HEK293 (cell line): ENCODE results near the gene PRX.

Source experiments
- CTCF ChIA-PET: fragments of 350-600 bp; formaldehyde crosslinking; extraction: SDS; loops from one replicate; lab custom pipeline; 2021; ENCODE audit warnings: antibody characterized with exemption; lab: Yijun Ruan, JAX
- POLR2A ChIA-PET: fragments of 300-600 bp; formaldehyde crosslinking; extraction: SDS; loops from one replicate; lab custom pipeline; 2020; ENCODE audit warnings: antibody characterized with exemption, inconsistent platforms; lab: Yijun Ruan, JAX
- H3K27ac ChIP-seq: fragments of 200-500 bp; sonication (Bioruptor generic); 2 replicates; pipeline ENCODE4 v1.5.1; 2014; ENCODE audit warnings: low read depth, low read length, control low read depth, inconsistent platforms; ENCODE audit errors: extremely low read depth
- H3K36me3 ChIP-seq, 2 experiments: fragments of 200-500 bp in 1 of 2; sonication (Bioruptor generic) in 1 of 2; 1 replicate in 1 of 2; 2 replicates in 1 of 2; pipeline ENCODE4 v1.5.1; 2014 to 2017; ENCODE audit warnings: inconsistent platforms in 2 of 2, low read length in 2 of 2; ENCODE audit not compliant: control insufficient read depth in 2 of 2, insufficient read depth in 1 of 2
- H3K4me1 ChIP-seq: fragments of 200-500 bp; sonication (Bioruptor generic); 2 replicates; pipeline ENCODE4 v1.5.1; 2014; ENCODE audit warnings: mild to moderate bottlenecking, low read length, inconsistent platforms; ENCODE audit not compliant: control insufficient read depth, insufficient read depth
- H3K4me3 ChIP-seq: 2 replicates; pipeline ENCODE4 v1.5.1; 2011; ENCODE audit warnings: low read depth, mild to moderate bottlenecking, control low read depth, low read length, moderate library complexity
- H3K9me3 ChIP-seq: fragments of 200-500 bp; sonication (Bioruptor generic); 2 replicates; pipeline ENCODE4 v1.5.1; 2014; ENCODE audit warnings: low read depth, low read length, inconsistent platforms; ENCODE audit not compliant: control insufficient read depth, insufficient read depth
- AEBP2 ChIP-seq: fragments of 450-650 bp; formaldehyde crosslinking; IDR thresholded peaks from 2 replicates; pipeline ENCODE4 v1.5.1; 2016; ENCODE audit warnings: missing biosample characterization, missing genetic modification characterization, borderline replicate concordance
- HIC1 ChIP-seq: fragments of 450-650 bp; formaldehyde crosslinking; IDR thresholded peaks from 2 replicates; pipeline ENCODE4 v1.5.1; 2016; ENCODE audit warnings: missing biosample characterization, missing genetic modification characterization
- INSM2 ChIP-seq: fragments of 450-650 bp; formaldehyde crosslinking; IDR thresholded peaks from 2 replicates; pipeline ENCODE4 v1.5.1; 2016; ENCODE audit warnings: missing biosample characterization, missing genetic modification characterization
- KLF9 ChIP-seq: fragments of 450-650 bp; formaldehyde crosslinking; IDR thresholded peaks from 2 replicates; pipeline ENCODE4 v1.5.1; 2016; ENCODE audit warnings: missing biosample characterization, missing genetic modification characterization, low read depth
- MZF1 ChIP-seq: fragments of 450-650 bp; formaldehyde crosslinking; IDR thresholded peaks from 2 replicates; pipeline ENCODE4 v1.5.1; 2017; ENCODE audit warnings: missing biosample characterization, missing genetic modification characterization, borderline replicate concordance
- PRDM1 ChIP-seq: fragments of 450-650 bp; formaldehyde crosslinking; IDR thresholded peaks from 2 replicates; pipeline ENCODE4; 2016; ENCODE audit warnings: missing biosample characterization, missing genetic modification characterization
- WT1 ChIP-seq: fragments of 450-650 bp; formaldehyde crosslinking; IDR thresholded peaks from 2 replicates; pipeline ENCODE4 v1.5.1; 2016; ENCODE audit warnings: missing biosample characterization, missing genetic modification characterization
- ZBTB21 ChIP-seq: fragments of 450-650 bp; formaldehyde crosslinking; IDR thresholded peaks from 2 replicates; pipeline ENCODE4 v1.5.1; 2017; ENCODE audit warnings: missing biosample characterization, missing genetic modification characterization
- ZBTB26 ChIP-seq: fragments of 450-650 bp; formaldehyde crosslinking; optimal IDR thresholded peaks from 2 replicates; pipeline ENCODE3; 2016; ENCODE audit warnings: missing biosample characterization, mild to moderate bottlenecking, missing genetic modification characterization
- ZIC2 ChIP-seq: fragments of 450-650 bp; formaldehyde crosslinking; IDR thresholded peaks from 2 replicates; pipeline ENCODE4 v1.5.1; 2016; ENCODE audit warnings: missing biosample characterization, missing genetic modification characterization
- ZNF133 ChIP-seq: fragments of 450-650 bp; formaldehyde crosslinking; IDR thresholded peaks from 2 replicates; pipeline ENCODE4 v1.5.1; 2016; ENCODE audit warnings: missing biosample characterization, missing genetic modification characterization
- ZNF138 ChIP-seq: fragments of 450-650 bp; formaldehyde crosslinking; IDR thresholded peaks from 2 replicates; pipeline ENCODE4 v1.5.1; 2016; ENCODE audit warnings: missing biosample characterization, missing genetic modification characterization, borderline replicate concordance
- ZNF18 ChIP-seq: fragments of 450-650 bp; formaldehyde crosslinking; IDR thresholded peaks from 2 replicates; pipeline ENCODE4 v1.5.1; 2016; ENCODE audit warnings: missing biosample characterization, missing genetic modification characterization
- ZNF223 ChIP-seq: fragments of 450-650 bp; formaldehyde crosslinking; IDR thresholded peaks from 2 replicates; pipeline ENCODE4 v1.5.1; 2016; ENCODE audit warnings: missing biosample characterization, missing genetic modification characterization
- ZNF24 ChIP-seq: fragments of 450-650 bp; formaldehyde crosslinking; IDR thresholded peaks from 2 replicates; pipeline ENCODE4 v1.5.1; 2016; ENCODE audit warnings: missing biosample characterization, missing genetic modification characterization
- ZNF341 ChIP-seq: fragments of 450-650 bp; formaldehyde crosslinking; IDR thresholded peaks from 2 replicates; pipeline ENCODE4; 2016; ENCODE audit warnings: low read depth, missing biosample characterization, missing genetic modification characterization
- ZNF394 ChIP-seq: fragments of 450-650 bp; formaldehyde crosslinking; IDR thresholded peaks from 2 replicates; pipeline ENCODE4 v1.5.1; 2016; ENCODE audit warnings: missing biosample characterization, missing genetic modification characterization, mild to moderate bottlenecking, moderate library complexity, borderline replicate concordance
- ZNF501 ChIP-seq: fragments of 450-650 bp; formaldehyde crosslinking; IDR thresholded peaks from 2 replicates; pipeline ENCODE4 v1.5.1; 2016; ENCODE audit warnings: missing biosample characterization, missing genetic modification characterization
- ZNF521 ChIP-seq: fragments of 450-650 bp; formaldehyde crosslinking; IDR thresholded peaks from 2 replicates; pipeline ENCODE4 v1.5.1; 2017; ENCODE audit warnings: missing biosample characterization, mild to moderate bottlenecking, missing genetic modification characterization
- ZNF561 ChIP-seq: fragments of 450-650 bp; IDR thresholded peaks from 2 replicates; pipeline ENCODE4 v1.5.1; 2018; ENCODE audit warnings: missing biosample characterization, missing genetic modification characterization, borderline replicate concordance
- ZNF624 ChIP-seq: fragments of 450-650 bp; formaldehyde crosslinking; IDR thresholded peaks from 2 replicates; pipeline ENCODE4 v1.5.1; 2017; ENCODE audit warnings: missing biosample characterization, missing genetic modification characterization
- ZNF791 ChIP-seq: fragments of 450-650 bp; formaldehyde crosslinking; IDR thresholded peaks from 2 replicates; pipeline ENCODE4 v1.5.1; 2016; ENCODE audit warnings: missing biosample characterization, missing genetic modification characterization
- ZSCAN23 ChIP-seq: fragments of 450-650 bp; formaldehyde crosslinking; IDR thresholded peaks from 2 replicates; pipeline ENCODE4 v1.5.1; 2016; ENCODE audit warnings: missing biosample characterization, missing genetic modification characterization
- ZXDB ChIP-seq: fragments of 450-650 bp; formaldehyde crosslinking; IDR thresholded peaks from 2 replicates; pipeline ENCODE4 v1.5.1; 2016; ENCODE audit warnings: missing biosample characterization, missing genetic modification characterization

PRX gene

GRCh38 chr19:40444000-40444824 is 31.0 kb upstream of the PRX start, which contains the start of gene SERTAD3 (continued):
- TF ChIP-seq ZNF341 (tag by site-specific recombination): peak; percentile 91
- TF ChIP-seq AEBP2 (tag by site-specific recombination): no peak

GRCh38 chr19:40443131-40443999 is 30.2 kb upstream of the PRX start:
- Histone ChIP-seq H3K36me3 (peaks cover 21 to 28% of the 10 kb centered on the region in 2 experiments), H3K27ac (peak overlapping the region; percentile 99), H3K9me3 (no peaks in the 10 kb centered on the region), H3K4me3 (peak overlapping the region; percentile 57), H3K4me1 (peaks cover 14% of the 10 kb centered on the region)
- POLR2A ChIA-PET: interaction anchor here (0.5 to 17.1 kb wide), 33 partner anchors 10 to 1546 kb away, joined by 3 to 428 read pairs (median 4); partner anchors contain the start of genes AKT2, BLVRB, C19orf47 and EGLN2
- CTCF ChIA-PET: interaction anchor here (0.6 to 4.8 kb wide), 16 partner anchors 10 to 819 kb away, joined by 3 to 39 read pairs (median 5); partner anchors contain the start of genes BLVRB and SERTAD1
- TF ChIP-seq PRDM1 (tag by site-specific recombination) (peak; percentile 93), KLF9 (tag by site-specific recombination) (peak; percentile 97), ZBTB21 (tag by site-specific recombination) (peak; percentile 55; the same call in 1 of the 2 replicates), ZNF18 (peak; percentile 38), ZNF624 (tag by site-specific recombination) (0 out of 2 replicates have a peak, but pooled peaks have one; percentile 58), ZNF138 (tag by site-specific recombination) (no peak), WT1 (tag by site-specific recombination) (peak; percentile 17), MZF1 (tag by site-specific recombination) (no peak), ZNF561 (tag by site-specific recombination) (peak; percentile 89; the same call in 1 of the 2 replicates), ZNF133 (tag by site-specific recombination) (0 out of 2 replicates have a peak, but pooled peaks have one; percentile 8), ZBTB26 (tag by site-specific recombination) (peak; percentile 97), INSM2 (tag by site-specific recombination) (peak; percentile 69), ZNF24 (tag by site-specific recombination) (peak; percentile 27; the same call in 1 of the 2 replicates), ZNF501 (tag by site-specific recombination) (peak; percentile 67), ZIC2 (tag by site-specific recombination) (peak; percentile 71), ZXDB (tag by site-specific recombination) (peak; percentile 96), ZNF394 (peak; percentile 17; the same call in 1 of the 2 replicates), ZSCAN23 (tag by site-specific recombination) (peak; percentile 85; the same call in 1 of the 2 replicates), ZNF223 (tag by site-specific recombination) (peak; percentile 77; the same call in 1 of the 2 replicates), HIC1 (tag by site-specific recombination) (peak; percentile 99), ZNF521 (tag by site-specific recombination) (no peak), ZNF791 (tag by site-specific recombination) (0 out of 2 replicates have a peak, but pooled peaks have one; percentile 42)
